MCF 10A (cell line): ENCODE data around the gene VAV1. TPM values are rescaled to one million over a fixed set of nuclear protein-coding genes. Genes with fewer than 3 reads are reported as not detected.

Experiments used
- BruUV-seq: library from RNA; stranded (reverse); fragments of 400-500 nt; replicated peaks from 2 replicates; lab custom pipeline; 2021; lab: Mats Ljungman, UMichigan
- CTCF ChIA-PET: fragments of 300-600 bp; sonication (Branson Sonifier 250); formaldehyde crosslinking; extraction: SDS; loops from one replicate; lab custom pipeline; 2021; ENCODE audit warnings: antibody characterized with exemption, inconsistent platforms; lab: Yijun Ruan, JAX
- POLR2A ChIA-PET: fragments of 300-600, 350-650 bp; sonication (Branson Sonifier 250); formaldehyde crosslinking; extraction: SDS; loops from one replicate; lab custom pipeline; 2020; ENCODE audit warnings: antibody characterized with exemption, inconsistent platforms; lab: Yijun Ruan, JAX
- DNase-seq: peaks from one replicate; pipeline ENCODE4 v3.0.0-alpha.2; 2018; ENCODE audit not compliant: unreplicated experiment
- H3K27ac Mint-ChIP-seq: one replicate; pipeline ENCODE4 v1.8.0; 2022; ENCODE audit warnings: mild to moderate bottlenecking, low read depth, mixed read lengths; ENCODE audit not compliant: unreplicated experiment
- H3K27me3 Mint-ChIP-seq: one replicate; pipeline ENCODE4 v1.8.0; 2022; ENCODE audit warnings: mixed read lengths; ENCODE audit not compliant: insufficient read depth, unreplicated experiment
- H3K36me3 Mint-ChIP-seq: one replicate; pipeline ENCODE4 v1.8.0; 2022; ENCODE audit warnings: mild to moderate bottlenecking, moderate library complexity, mixed read lengths; ENCODE audit not compliant: insufficient read depth, unreplicated experiment
- H3K4me1 Mint-ChIP-seq: one replicate; pipeline ENCODE4 v1.8.0; 2022; ENCODE audit warnings: mixed read lengths; ENCODE audit not compliant: insufficient read depth, unreplicated experiment
- H3K4me3 Mint-ChIP-seq: one replicate; pipeline ENCODE4 v1.8.0; 2022; ENCODE audit warnings: mild to moderate bottlenecking, moderate library complexity, mixed read lengths; ENCODE audit not compliant: unreplicated experiment
- H3K9me3 Mint-ChIP-seq: one replicate; pipeline ENCODE4 v1.8.0; 2022; ENCODE audit warnings: mixed read lengths; ENCODE audit not compliant: unreplicated experiment
- intact Hi-C: fragments of 100-400 bp; cut with micrococcal nuclease; formaldehyde crosslinking; loops from 2 replicates; pipeline ENCODE4 v1.14.1; 2022
- total RNA-seq: library from RNA; stranded (reverse); gene quantifications from 2 replicates; pipeline ENCODE4 v1.2.3, GENCODE V29; 2022
- TF ChIP-seq, protein P1 (sequence below): fragments of 200-600 bp; IDR thresholded peaks from one replicate; pipeline ENCODE4 v1.8.0; 2022; ENCODE audit warnings: antibody characterized with exemption, mild to moderate bottlenecking; ENCODE audit not compliant: unreplicated experiment

VAV1 gene
- total RNA-seq, 1 experiment from 2014 or later: not detected

DNA sequence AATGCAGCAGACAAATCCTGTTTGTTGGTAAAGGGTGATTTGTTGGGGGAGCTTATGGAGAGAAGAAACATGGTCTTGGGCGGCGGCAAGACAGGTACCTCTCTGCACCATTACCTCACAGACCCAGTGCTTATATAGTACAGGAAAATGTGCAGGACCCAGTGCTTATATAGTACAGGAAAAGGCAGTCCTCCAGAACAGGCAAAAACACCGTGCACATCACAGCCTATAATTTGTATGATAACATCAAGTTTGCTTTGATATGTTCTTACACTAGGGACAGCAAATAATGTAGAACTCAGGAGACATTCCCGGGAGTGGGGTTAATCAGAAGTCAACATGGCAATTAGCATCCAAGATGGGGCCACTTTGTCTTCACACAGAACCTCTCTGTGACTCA, 20.9 kb downstream of the VAV1 start:
- Mint-ChIP-seq H3K9me3 (peaks cover 15% of the 10 kb centered on the region), H3K36me3 (no peaks in the 10 kb centered on the region), H3K27me3 (peaks cover 19% of the 10 kb centered on the region), H3K27ac (no peak overlapping the region), H3K4me3 (no peak overlapping the region), H3K4me1 (no peaks in the 10 kb centered on the region)
- CTCF ChIA-PET: no interaction called here
- POLR2A ChIA-PET: interaction anchor here (0.6 kb wide), 1 partner anchor 44 kb away, joined by 5 read pairs; no protein-coding TSS in a partner anchor
- no TSS peak for BruUV-seq
- no peak for DNase-seq
- intact Hi-C loops: no loop called here
- TF ChIP-seq, protein P1, sequence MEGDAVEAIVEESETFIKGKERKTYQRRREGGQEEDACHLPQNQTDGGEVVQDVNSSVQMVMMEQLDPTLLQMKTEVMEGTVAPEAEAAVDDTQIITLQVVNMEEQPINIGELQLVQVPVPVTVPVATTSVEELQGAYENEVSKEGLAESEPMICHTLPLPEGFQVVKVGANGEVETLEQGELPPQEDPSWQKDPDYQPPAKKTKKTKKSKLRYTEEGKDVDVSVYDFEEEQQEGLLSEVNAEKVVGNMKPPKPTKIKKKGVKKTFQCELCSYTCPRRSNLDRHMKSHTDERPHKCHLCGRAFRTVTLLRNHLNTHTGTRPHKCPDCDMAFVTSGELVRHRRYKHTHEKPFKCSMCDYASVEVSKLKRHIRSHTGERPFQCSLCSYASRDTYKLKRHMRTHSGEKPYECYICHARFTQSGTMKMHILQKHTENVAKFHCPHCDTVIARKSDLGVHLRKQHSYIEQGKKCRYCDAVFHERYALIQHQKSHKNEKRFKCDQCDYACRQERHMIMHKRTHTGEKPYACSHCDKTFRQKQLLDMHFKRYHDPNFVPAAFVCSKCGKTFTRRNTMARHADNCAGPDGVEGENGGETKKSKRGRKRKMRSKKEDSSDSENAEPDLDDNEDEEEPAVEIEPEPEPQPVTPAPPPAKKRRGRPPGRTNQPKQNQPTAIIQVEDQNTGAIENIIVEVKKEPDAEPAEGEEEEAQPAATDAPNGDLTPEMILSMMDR: no peak

DNA sequence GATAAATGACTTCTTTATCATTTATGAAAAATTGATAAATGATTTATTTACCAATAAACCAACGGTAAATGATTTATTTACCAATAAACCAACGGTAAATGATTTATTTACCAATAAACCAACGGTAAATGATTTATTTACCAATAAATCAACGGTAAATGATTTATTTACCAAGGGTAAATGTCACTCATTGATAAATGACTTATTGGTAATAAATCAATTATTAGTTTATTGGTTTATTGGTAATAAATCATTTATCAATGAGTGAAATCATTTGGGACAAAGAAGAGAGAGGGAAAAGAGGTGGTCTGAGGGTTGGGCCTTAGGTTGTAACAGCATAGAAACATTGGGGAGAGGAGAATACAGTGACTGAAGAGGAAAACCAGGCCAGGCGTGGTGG, 21.5 kb downstream of the VAV1 start:
- H3K27ac Mint-ChIP-seq: no peak overlapping the region
- peaks cover 19% of the 10 kb centered on the region for H3K27me3 Mint-ChIP-seq

DNA sequence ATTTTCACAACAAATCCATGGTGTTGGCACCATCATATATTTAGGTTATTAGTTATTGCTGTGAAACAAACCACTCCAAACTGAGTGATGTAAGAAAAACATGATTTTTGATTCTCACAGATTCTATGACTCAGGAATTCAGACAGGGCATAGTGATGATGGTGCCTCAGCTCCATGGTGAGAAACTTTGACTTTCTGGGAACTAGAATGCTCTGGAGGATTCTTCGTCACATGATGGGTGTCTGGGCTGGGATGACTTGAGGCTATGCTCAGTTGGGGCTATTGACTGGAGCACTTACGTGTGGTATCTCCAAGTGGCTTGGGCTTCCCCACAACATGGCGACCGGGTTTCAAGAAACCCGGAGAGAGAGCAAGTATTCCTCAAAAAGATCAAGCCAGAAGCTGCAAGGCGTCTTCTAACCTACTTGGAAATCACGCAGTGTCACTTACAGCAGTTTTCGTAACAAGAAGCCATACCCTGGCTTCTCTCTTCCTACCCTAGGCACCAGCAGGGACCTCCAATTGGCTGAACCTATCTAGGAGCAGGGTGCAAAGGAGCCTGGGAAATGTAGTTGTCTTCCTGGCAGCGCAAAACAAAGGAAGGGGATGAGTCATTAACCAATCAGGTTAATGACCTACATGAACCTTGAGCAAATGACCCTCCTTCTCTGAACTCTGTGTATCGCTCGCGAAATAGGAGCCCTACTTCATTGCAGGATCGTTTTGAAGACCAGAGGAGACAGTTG, 22.4 kb downstream of the VAV1 start:
- CTCF ChIA-PET: interaction anchor here (0.6 kb wide), 1 partner anchor 20 kb away, joined by 4 read pairs; no protein-coding TSS in a partner anchor

More for the DNA sequence above, 21.5 kb downstream of the VAV1 start:
- Mint-ChIP-seq H3K4me1 (no peaks in the 10 kb centered on the region), H3K36me3 (no peaks in the 10 kb centered on the region), H3K4me3 (no peak overlapping the region), H3K9me3 (peaks cover 15% of the 10 kb centered on the region)
- intact Hi-C loops: no loop called here
- ChIA-PET CTCF (interaction anchor here (0.6 kb wide), 1 partner anchor 19 kb away, joined by 4 read pairs; no protein-coding TSS in a partner anchor), POLR2A (no interaction called here)
- no peak for DNase-seq
- no TSS peak for BruUV-seq
- TF ChIP-seq, protein P1: no peak

DNA sequence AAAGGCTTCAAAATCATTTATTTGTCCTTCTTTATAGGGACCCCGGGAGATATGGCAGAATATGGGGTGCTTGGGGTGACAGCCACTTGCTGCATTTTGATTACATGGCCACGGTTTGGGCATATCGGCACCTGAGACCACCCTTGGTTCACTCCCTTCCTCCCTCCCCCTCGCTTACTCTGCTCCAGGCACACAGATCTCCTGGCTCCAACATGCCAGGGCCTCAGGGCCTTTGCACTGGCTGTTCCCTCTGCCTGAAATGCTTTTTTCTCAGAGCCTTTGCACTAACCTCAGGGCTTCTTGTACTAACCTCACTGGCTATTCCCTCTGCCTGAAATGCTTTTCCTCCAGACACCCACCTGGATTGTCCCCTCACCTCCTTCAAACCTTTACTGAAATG, 23.8 kb downstream of the VAV1 start:
- no peak for DNase-seq
- POLR2A ChIA-PET: no interaction called here
- H3K4me1 Mint-ChIP-seq: peaks cover 7% of the 10 kb centered on the region
- no peaks in the 10 kb centered on the region for H3K36me3 Mint-ChIP-seq
- no TSS peak for BruUV-seq
- H3K27ac Mint-ChIP-seq: no peak overlapping the region
- H3K9me3 Mint-ChIP-seq: peaks cover 14% of the 10 kb centered on the region
- no peak overlapping the region for H3K4me3 Mint-ChIP-seq
- CTCF ChIA-PET: interaction anchor here (0.6 kb wide), 1 partner anchor 98 kb away, joined by 5 read pairs; no protein-coding TSS in a partner anchor
- TF ChIP-seq, protein P1: no peak
- intact Hi-C loops: no loop called here
- peaks cover 14% of the 10 kb centered on the region for H3K27me3 Mint-ChIP-seq

More for the DNA sequence above, 22.4 kb downstream of the VAV1 start:
- H3K4me1 Mint-ChIP-seq: no peaks in the 10 kb centered on the region
- TF ChIP-seq, protein P1: no peak
- no peak overlapping the region for H3K27ac Mint-ChIP-seq
- peaks cover 15% of the 10 kb centered on the region for H3K9me3 Mint-ChIP-seq
- H3K27me3 Mint-ChIP-seq: peaks cover 19% of the 10 kb centered on the region
- no TSS peak for BruUV-seq
- DNase-seq: no peak
- no peak overlapping the region for H3K4me3 Mint-ChIP-seq
- no peaks in the 10 kb centered on the region for H3K36me3 Mint-ChIP-seq
- intact Hi-C loops: no loop called here
- POLR2A ChIA-PET: no interaction called here
